ENCODE data around the gene KRT85. TPM values are rescaled to one million over a fixed set of nuclear protein-coding genes. Genes with fewer than 3 reads are reported as not detected.

The KRT85 gene
- polyA plus RNA-seq, 2 of the 4 experiments (the other 2 are of a cell fraction) = 3.7 TPM; not detected in 1

- no peaks in the 10 kb centered on the region for H3K9me3 ChIP-seq
- no peak for FAIRE-seq
- no peak for DNase-seq (ENCODE audit: low read depth in 1 of 2, low spot score in 1 of 2)
- ATAC-seq = no peak
- 0 out of 6 replicates have a peak overlapping the region, but pooled peaks of 1 of the 2 experiments have one; percentile 7 for H3K27ac ChIP-seq
- ChIA-PET CTCF (interaction anchor here (0.6 to 46.1 kb wide), 17 partner anchors 9 to 479 kb away, joined by 3 to 1221 read pairs (median 3); no protein-coding TSS in a partner anchor), POLR2A (no interaction called here)
- no peak for TF ChIP-seq NR3C1 (IDR thresholded peaks at IDR 0.05)
- TF ChIP-seq TFCP2L1 (CRISPR knock-in tag; IDR thresholded peaks at IDR 0.05) = no peak
- no peak for TF ChIP-seq RFX5 (IDR thresholded peaks at IDR 0.05)
- TF ChIP-seq ATOH8 (CRISPR knock-in tag; IDR thresholded peaks at IDR 0.05; ENCODE audit: low read depth) = no peak
- no peak for TF ChIP-seq CEBPB (IDR thresholded peaks at IDR 0.05)
- TF ChIP-seq KDM1A (IDR thresholded peaks at IDR 0.05; ENCODE audit: low read depth) = no peak
- no peak for TF ChIP-seq HES2 (IDR thresholded peaks at IDR 0.05)
- no peak for TF ChIP-seq HOXB13 (CRISPR knock-in tag; IDR thresholded peaks at IDR 0.05; ENCODE audit: low read depth)
- TF ChIP-seq CHD2 (IDR thresholded peaks at IDR 0.05; ENCODE audit: low read length, partially characterized antibody) = no peak
- no peak for TF ChIP-seq RNF2 (IDR thresholded peaks at IDR 0.05; ENCODE audit: borderline replicate concordance, low read depth)
- TF ChIP-seq ZC3H11A (IDR thresholded peaks at IDR 0.05) = no peak
- no peak for TF ChIP-seq JUN (IDR thresholded peaks at IDR 0.05)
- TF ChIP-seq FOXS1 (CRISPR knock-in tag; IDR thresholded peaks at IDR 0.05) = no peak
- TF ChIP-seq MAFK (IDR thresholded peaks at IDR 0.05; ENCODE audit: partially characterized antibody) = no peak
- TF ChIP-seq GATA3 (IDR thresholded peaks at IDR 0.05; ENCODE audit: borderline replicate concordance) = no peak
- H3K4me1 ChIP-seq = peaks cover 29% of the 10 kb centered on the region
- no peak overlapping the region for H3K4me2 ChIP-seq
- no peak overlapping the region for H3K4me3 ChIP-seq
- 80% methylated on average over 13 of the region's 13 CpGs for WGBS (ENCODE audit: missing lambda C conversion rate)
These were observed 27.6 kb upstream of the KRT85 start for GRCh38 chr12:52394836-52395405.

- no peak overlapping the region for H3K4me3 ChIP-seq
- CTCF ChIA-PET = interaction anchor here (0.6 to 46.1 kb wide), 11 partner anchors 9 to 481 kb away, joined by 3 to 1221 read pairs (median 7); no protein-coding TSS in a partner anchor
- H3K4me2 ChIP-seq = no peak overlapping the region
- peaks cover 29% of the 10 kb centered on the region for H3K4me1 ChIP-seq
- WGBS (ENCODE audit: missing lambda C conversion rate) = 88% methylated on average over 7 of the region's 7 CpGs
- TF ChIP-seq EP300 (IDR thresholded peaks at IDR 0.05) (no peak), MAFK (IDR thresholded peaks at IDR 0.05; ENCODE audit: partially characterized antibody) (peak; percentile 41), EHMT2 (IDR thresholded peaks at IDR 0.05; ENCODE audit: low read depth) (no peak)
- no peaks in the 10 kb centered on the region for H3K9me3 ChIP-seq
- FAIRE-seq = no peak
- ATAC-seq = no peak
- H3K27ac ChIP-seq = peak overlapping the region in 1 of 2 experiments; percentile 44; a peak in 2 of 6 replicates
- no peak for DNase-seq (ENCODE audit: low read depth in 1 of 2, low spot score in 1 of 2)
- POLR2A ChIA-PET = no interaction called here
These were observed 25.3 kb upstream of the KRT85 start for GRCh38 chr12:52392465-52393007.

DNA sequence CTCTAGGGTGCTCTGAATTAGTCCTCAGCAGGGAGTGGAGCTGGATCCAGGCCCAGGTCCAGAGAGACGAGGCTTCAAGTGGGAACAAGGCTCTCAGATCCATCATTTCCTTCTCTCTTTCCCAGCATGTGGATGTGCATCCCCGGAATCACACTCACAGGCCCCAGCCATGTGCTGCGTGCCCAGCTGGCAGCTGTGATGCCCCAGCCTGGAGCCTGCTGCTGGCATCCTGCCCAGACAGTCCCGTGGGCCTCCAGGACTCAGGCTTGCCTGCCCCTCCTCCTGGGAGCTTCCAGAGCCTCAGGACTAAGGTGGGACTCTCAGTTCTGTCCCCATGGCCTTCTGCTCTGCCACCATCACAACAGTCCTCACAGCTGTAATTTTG lies 24.3 kb upstream of the KRT85 start:
- peak overlapping the region; percentile 33 to 72; a peak in 4 of 6 replicates for H3K27ac ChIP-seq
- peaks cover 29% of the 10 kb centered on the region for H3K4me1 ChIP-seq
- FAIRE-seq (no peak), DNase-seq (ENCODE audit: low read depth in 1 of 2, low spot score in 1 of 2) (peak in 1 of 2 experiments; percentile 29), ATAC-seq (peak in 1 of 2 experiments; percentile 5; a peak in 1 of 6 replicates)
- no peaks in the 10 kb centered on the region for H3K9me3 ChIP-seq
- ChIA-PET POLR2A (no interaction called here), CTCF (interaction anchor here (0.6 to 46.1 kb wide), 28 partner anchors 8 to 482 kb away, joined by 3 to 1221 read pairs (median 5); partner anchors contain the start of genes KRT5 and KRT80)
- H3K4me3 ChIP-seq = no peak overlapping the region
- TF ChIP-seq RNF2 (IDR thresholded peaks at IDR 0.05; ENCODE audit: borderline replicate concordance, low read depth) = no peak
- TF ChIP-seq, protein P1, sequence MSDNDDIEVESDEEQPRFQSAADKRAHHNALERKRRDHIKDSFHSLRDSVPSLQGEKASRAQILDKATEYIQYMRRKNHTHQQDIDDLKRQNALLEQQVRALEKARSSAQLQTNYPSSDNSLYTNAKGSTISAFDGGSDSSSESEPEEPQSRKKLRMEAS (IDR thresholded peaks at IDR 0.05) = peak; percentile 49
- 60% methylated on average over 4 of the region's 4 CpGs for whole genome bisulfite sequencing (ENCODE audit: missing lambda C conversion rate)
- 0 out of 3 replicates have a peak overlapping the region, but pooled peaks have one; percentile 2 for H3K4me2 ChIP-seq
